K562 (cell line): ENCODE results near the gene ABCB9. TPM values are rescaled to one million over a fixed set of nuclear protein-coding genes. Genes with fewer than 3 reads are reported as not detected.
A peak's percentile ranks its signal among the peaks of the same experiment; 100 is the strongest.

Source experiments
- ATF3 ChIP-seq, 2 experiments: fragments of 450-650 bp in 1 of 2; sonication (generic) in 1 of 2; formaldehyde crosslinking in 1 of 2; IDR thresholded peaks in 1 of 2; conservative IDR thresholded peaks in 1 of 2; 2 replicates each; pipeline versions ENCODE4 v1.6.1 to v1.8.1; 2016 to 2023; ENCODE audit warnings: mild to moderate bottlenecking in 2 of 2, moderate library complexity in 2 of 2, inconsistent platforms in 1 of 2, missing genetic modification reagents in 1 of 2
- BRF2 ChIP-seq: IDR thresholded peaks from 3 replicates; pipeline ENCODE4 v1.6.1; 2011; ENCODE audit warnings: borderline replicate concordance, mild to moderate bottlenecking; ENCODE audit not compliant: insufficient read length, insufficient read depth
- CBFA2T2 ChIP-seq: fragments of 450-650 bp; conservative IDR thresholded peaks from 2 replicates; pipeline ENCODE4 v1.6.1; 2017; ENCODE audit warnings: mild to moderate bottlenecking
- DLX4 ChIP-seq: fragments of 250-450 bp; sonication (Bioruptor Pico); IDR thresholded peaks from 2 replicates; pipeline ENCODE4 v1.6.1; 2021; ENCODE audit warnings: mild to moderate bottlenecking
- GTF2B ChIP-seq: IDR thresholded peaks from 2 replicates; pipeline ENCODE4 v1.6.1; 2011; ENCODE audit not compliant: insufficient read length; ENCODE audit errors: extremely low read depth
- HIVEP1 ChIP-seq: fragments of 250-450 bp; sonication (Bioruptor Pico); IDR thresholded peaks from 2 replicates; pipeline ENCODE4 v1.4.0; 2020; ENCODE audit warnings: mild to moderate bottlenecking
- IFI16 ChIP-seq: fragments of 250-450 bp; sonication (Bioruptor Pico); IDR thresholded peaks from 2 replicates; pipeline ENCODE4 v2.1.2; 2022; ENCODE audit warnings: mild to moderate bottlenecking, inconsistent platforms
- ILF3 ChIP-seq: fragments of 450-650 bp; IDR thresholded peaks from 2 replicates; pipeline ENCODE4 v1.6.1; 2018; ENCODE audit warnings: antibody characterized with exemption, mild to moderate bottlenecking, moderate library complexity, borderline replicate concordance
- ILK ChIP-seq: fragments of 450-650 bp; IDR thresholded peaks from 2 replicates; pipeline ENCODE4 v1.6.1; 2016; ENCODE audit warnings: missing genetic modification characterization, low read depth, mild to moderate bottlenecking, missing compliant biosample characterization, moderate library complexity, borderline replicate concordance
- JUND ChIP-seq, 2 experiments: IDR thresholded peaks; 2 replicates in 1 of 2; 3 replicates in 1 of 2; pipeline ENCODE4 v1.6.1; 2011; ENCODE audit warnings: borderline replicate concordance in 2 of 2, low read depth in 2 of 2, low read length in 2 of 2, improper control_type of control experiment in 1 of 2, missing biosample characterization in 1 of 2, missing genetic modification characterization in 1 of 2, missing genetic modification reagents in 1 of 2
- KAT8 ChIP-seq: fragments of 450-650 bp; IDR thresholded peaks from 2 replicates; pipeline ENCODE4 v1.6.1; 2016; ENCODE audit warnings: low read depth, mild to moderate bottlenecking
- MBD2 ChIP-seq: sonication (generic); IDR thresholded peaks from 2 replicates; pipeline ENCODE4 v1.6.1; 2016; ENCODE audit warnings: low read depth, borderline replicate concordance
- MITF ChIP-seq: IDR thresholded peaks from 2 replicates; pipeline ENCODE4 v1.6.1; 2014; ENCODE audit warnings: antibody characterized with exemption
- MXI1 ChIP-seq: IDR thresholded peaks from 2 replicates; pipeline ENCODE4 v1.6.1; 2011; ENCODE audit warnings: low read depth, mild to moderate bottlenecking, improper control_type of control experiment, low read length
- NFE2 ChIP-seq: IDR thresholded peaks from 2 replicates; pipeline ENCODE4 v1.6.1; 2014; ENCODE audit warnings: antibody characterized with exemption, low read depth
- PTBP1 ChIP-seq: fragments of 200-400 bp; formaldehyde crosslinking; IDR thresholded peaks from 2 replicates; pipeline ENCODE4 v1.6.1; 2017; ENCODE audit warnings: low read depth, low read length
- TARDBP ChIP-seq: fragments of 450-650 bp; IDR thresholded peaks from 2 replicates; pipeline ENCODE4 v1.6.1; 2016
- TCF3 ChIP-seq: sonication (generic); formaldehyde crosslinking; IDR thresholded peaks from 2 replicates; pipeline ENCODE4 v1.4.0; 2020; ENCODE audit warnings: mild to moderate bottlenecking, missing genetic modification reagents
- ZNF277 ChIP-seq: fragments of 250-450 bp; sonication (Bioruptor Pico); IDR thresholded peaks from 2 replicates; pipeline ENCODE4 v1.8.0; 2022; ENCODE audit warnings: inconsistent platforms, mild to moderate bottlenecking, moderate library complexity, borderline replicate concordance
- polyA plus RNA-seq, 8 experiments: library from polyadenylated mRNA; depleted of rRNA in 4 of 8; stranded (reverse) in 5 of 8; unstranded in 3 of 8; fragments of >200 nt; fragmentation: Nextera tagmentation in 2 of 8; fragmentation: Illumina TruSeq in 1 of 8; extraction: Ambion mirVana in 2 of 8; extraction: Trizol in 1 of 8; gene quantifications; 2 replicates each; pipeline versions ENCODE4 v1.2.1 to v1.2.3, GENCODE V29; 2011 to 2014; ENCODE audit warnings: inconsistent platforms in 1 of 8, missing spikeins in 1 of 8
- total RNA-seq, 7 experiments: library from RNA; depleted of rRNA in 6 of 7; stranded (reverse); fragments of >200 nt in 6 of 7; fragmentation: Illumina TruSeq in 2 of 7; extraction: Trizol in 2 of 7; gene quantifications; 2 replicates each; pipeline versions ENCODE4 v1.2.1 to v1.2.3, GENCODE V29; 2011 to 2021; ENCODE audit warnings: low replicate concordance in 1 of 7

The ABCB9 gene
- total and polyA plus RNA-seq, 9 of the 15 experiments (the other 6 are each of a cell fraction or from before 2014, with no cell fraction given), result 0.20 to 12.6 (median 6.2) TPM

- TF ChIP-seq JUND (IDR thresholded peaks at IDR 0.05; ENCODE audit: borderline replicate concordance, low read depth, low read length) (peak; percentile 87), JUND (tag; IDR thresholded peaks at IDR 0.05; ENCODE audit: borderline replicate concordance, low read depth, low read length) (peak; percentile 71; the same call in 1 of the 3 replicates), ZNF277 (no peak), ATF3 (IDR thresholded peaks at IDR 0.05) (peak; percentile 85), ATF3 (CRISPR knock-in tag; conservative IDR thresholded peaks at IDR 0.05) (peak; percentile 77; the same call in 1 of the 2 replicates), MXI1 (0 out of 2 replicates have a peak, but pooled peaks have one; percentile 17), MITF (peak; percentile 76; the same call in 1 of the 2 replicates), IFI16 (no peak), TCF3 (CRISPR knock-in tag) (peak; percentile 5; the same call in 1 of the 2 replicates), ILK (no peak), PTBP1 (no peak), DLX4 (no peak), GTF2B (no peak), CBFA2T2 (no peak), HIVEP1 (CRISPR knock-in tag) (no peak), TARDBP (no peak), BRF2 (no peak), KAT8 (no peak), NFE2 (peak; percentile 59), MBD2 (no peak), ILF3 (no peak)
Measured at GRCh38 chr12:122946690-122947341, 19.4 kb downstream of the ABCB9 start (continued).
